ENCODE data around the gene KRT5. TPM values are rescaled to one million over a fixed set of nuclear protein-coding genes. Genes with fewer than 3 reads are reported as not detected.

The KRT5 gene
- total RNA-seq, 2 donors from 2014 or later: 1.2 to 4.6 TPM

- no peak for ATAC-seq
- no peak for DNase-seq
- intact Hi-C loops (cut with DNase I): no loop called here
Observed at GRCh38 chr12:52474212-52474611, 46.0 kb downstream of the KRT5 start.

DNA sequence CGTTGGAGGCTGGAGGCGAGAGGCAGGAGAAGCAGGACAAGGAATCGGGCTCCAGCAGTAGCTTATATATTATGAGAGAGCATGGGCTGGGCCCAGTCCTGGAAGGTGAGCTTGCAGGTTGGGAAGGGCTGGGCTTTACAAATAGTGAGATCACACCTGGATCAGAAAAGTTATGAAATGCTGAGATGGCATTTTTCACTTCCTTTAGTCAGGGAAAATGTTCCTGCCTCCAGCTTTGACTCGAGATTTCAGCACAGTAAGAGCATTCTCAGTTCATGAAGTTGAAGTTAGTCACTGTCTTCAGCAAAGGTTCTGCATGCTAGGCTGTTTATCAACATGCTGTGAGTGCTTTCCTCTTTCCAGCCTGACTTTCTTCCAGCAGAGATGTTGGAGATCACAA, 46.4 kb downstream of the KRT5 start, which contains the start of gene KRT6C:
TSS of gene KRT6C (minus strand) at position 38 of the 400 bp plus-strand sequence. CDS start 68 bp downstream, outside the sequence.
- DNase-seq (no peak), ATAC-seq (no peak)
- intact Hi-C loops (cut with DNase I): no loop called here

GRCh38 chr12:52469853-52470252, 50.3 kb downstream of the KRT5 start:
- no peak for ATAC-seq
- intact Hi-C loops (cut with DNase I): no loop called here

DNA sequence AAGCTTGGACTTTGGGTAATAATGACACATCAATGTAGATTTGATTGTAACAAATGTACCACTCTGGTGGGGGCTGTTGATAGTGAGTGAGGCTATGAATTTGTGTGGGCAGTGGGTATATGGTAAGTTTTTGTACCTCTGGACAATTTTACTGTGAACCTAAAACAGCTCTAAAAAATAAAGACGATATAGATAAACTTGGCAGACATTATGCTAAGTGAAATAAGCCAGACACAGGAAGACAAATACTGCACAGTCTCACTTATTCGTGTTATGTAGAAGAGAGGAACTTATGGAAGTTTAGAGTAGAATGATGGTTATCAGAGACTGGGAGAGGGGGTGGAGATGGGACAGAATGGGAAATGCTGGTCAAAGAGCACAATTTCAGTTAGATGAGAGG, 55.3 kb downstream of the KRT5 start:
- intact Hi-C loops (cut with DNase I): no loop called here
- no peak for DNase-seq
- ATAC-seq: no peak

More at GRCh38 chr12:52469853-52470252, 50.3 kb downstream of the KRT5 start:
- no peak for DNase-seq

Other genes starting within 250 kb of the KRT5 start
- not detected for gene KRT86, start 245.7 kb downstream of the KRT5 start, total RNA-seq
- not detected for gene KRT81, start 228.9 kb downstream of the KRT5 start, total RNA-seq
- gene KRT83, start 199.0 kb downstream of the KRT5 start, total RNA-seq: not detected
- gene KRT85, start 152.9 kb downstream of the KRT5 start, total RNA-seq: not detected
- gene KRT84, start 134.7 kb downstream of the KRT5 start, total RNA-seq: not detected
- gene KRT82, start 114.1 kb downstream of the KRT5 start, total RNA-seq: not detected
- gene KRT75, start 86.0 kb downstream of the KRT5 start, total RNA-seq: not detected
- gene KRT6B, start 68.2 kb downstream of the KRT5 start, total RNA-seq: not detected
- not detected for gene KRT6C, start 46.6 kb downstream of the KRT5 start, total RNA-seq
- 1 to 10 TPM in 1 of 2 donors, under 1 TPM in 1; 0.24 to 1.2 TPM for gene KRT6A, start 27.1 kb downstream of the KRT5 start, total RNA-seq
- not detected for gene KRT71, start 32.8 kb upstream of the KRT5 start, total RNA-seq
- gene KRT74, start 53.4 kb upstream of the KRT5 start, total RNA-seq: not detected
- not detected for gene KRT72, start 81.1 kb upstream of the KRT5 start, total RNA-seq
- not detected for gene KRT73, start 98.2 kb upstream of the KRT5 start, total RNA-seq
- not detected for gene KRT2, start 131.8 kb upstream of the KRT5 start, total RNA-seq
- under 1 TPM in 1 of 2 donors, not detected in 1; 0.18 TPM for gene KRT1, start 160.0 kb upstream of the KRT5 start, total RNA-seq
- gene KRT77, start 183.1 kb upstream of the KRT5 start, total RNA-seq: not detected

Data from left cardiac atrium (tissue), 4 donors.